GM18499 (cell line): ENCODE measurements around the gene ANKRD13B.
"Not testable (repeated sequence)": the region's sequence is repeated elsewhere in the genome, so short reads cannot be mapped to it uniquely, and the experiment has no call there.

Experiments
- ATAC-seq: cut with Tn5 transposase; IDR thresholded peaks from one replicate; pipeline ENCODE4 v1.9.1; 2021; ENCODE audit warnings: moderate number of reproducible peaks; ENCODE audit not compliant: insufficient read depth, unreplicated experiment

The ANKRD13B gene

GRCh38 chr17:29592850-29593551 is at the start of gene ANKRD13B:
Gene ANKRD13B, plus strand, starts transcription at chr17:29593132. Its CDS starts 490 bp downstream, at chr17:29593622.
- no peak for ATAC-seq

- no peak for ATAC-seq
These were observed 48.9 kb upstream of the ANKRD13B start for GRCh38 chr17:29544066-29544465.

DNA sequence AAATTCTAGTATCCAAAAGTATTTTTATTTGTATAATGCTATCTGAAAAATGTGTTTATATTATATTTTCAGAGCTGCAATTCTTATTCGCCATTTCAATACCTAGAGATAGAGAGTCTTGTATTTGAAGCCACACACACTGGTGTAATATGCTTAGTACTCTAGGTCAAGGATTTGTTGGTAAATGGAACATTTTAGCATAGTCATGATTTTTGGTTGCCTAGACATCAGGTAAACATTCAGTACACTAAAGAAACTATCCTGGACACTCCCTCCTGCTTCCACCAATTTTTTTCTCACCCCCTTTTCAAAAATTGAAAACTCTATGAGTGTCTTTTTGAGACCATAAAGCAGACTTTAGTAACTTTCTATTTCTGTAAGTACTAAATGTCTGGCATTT is 46.8 kb upstream of the ANKRD13B start:
- no peak for ATAC-seq

GRCh38 chr17:29546830-29547229 is 46.1 kb upstream of the ANKRD13B start:
- ATAC-seq = no peak

GRCh38 chr17:29549177-29549923 is 43.6 kb upstream of the ANKRD13B start:
- ATAC-seq = no peak

DNA sequence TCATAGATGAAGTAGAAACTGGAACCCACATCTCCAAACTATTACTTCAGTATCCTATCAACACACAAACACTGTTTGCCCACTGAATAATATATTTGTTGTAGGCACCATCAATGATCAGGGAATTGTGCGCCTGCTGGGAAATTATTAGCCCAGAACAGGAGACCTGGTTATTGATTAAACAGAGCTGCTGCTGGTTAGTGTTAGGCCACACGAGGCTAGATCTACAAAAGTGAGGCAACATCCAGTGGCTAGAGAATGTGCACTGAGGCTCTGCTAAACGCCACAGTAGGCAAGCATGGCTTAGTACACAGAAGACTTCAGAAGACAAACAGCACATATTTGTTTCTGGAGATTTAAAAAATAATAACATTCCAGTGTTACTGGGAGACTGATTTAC is 37.1 kb upstream of the ANKRD13B start:
- no peak for ATAC-seq

GRCh38 chr17:29557085-29557738 is 35.7 kb upstream of the ANKRD13B start:
- ATAC-seq = no peak

DNA sequence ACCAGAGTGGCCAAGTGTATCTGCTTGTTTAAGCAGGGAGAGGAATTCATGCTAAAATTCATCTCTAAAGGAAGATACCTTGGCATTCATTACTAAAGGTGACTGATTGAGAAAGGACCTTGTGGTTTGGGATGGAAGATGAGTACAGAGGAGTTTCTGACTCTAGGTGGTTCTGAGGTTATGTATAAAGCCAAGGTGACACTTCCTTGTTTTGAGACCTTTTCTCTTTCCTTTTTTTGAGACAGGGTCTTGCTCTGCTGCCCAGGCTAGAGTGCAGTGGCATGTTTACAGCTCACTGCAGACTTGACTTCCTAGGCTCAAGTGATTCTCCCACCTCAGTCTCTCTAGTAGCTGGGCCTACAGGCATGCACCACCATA is 35.2 kb upstream of the ANKRD13B start:
- no peak for ATAC-seq

DNA sequence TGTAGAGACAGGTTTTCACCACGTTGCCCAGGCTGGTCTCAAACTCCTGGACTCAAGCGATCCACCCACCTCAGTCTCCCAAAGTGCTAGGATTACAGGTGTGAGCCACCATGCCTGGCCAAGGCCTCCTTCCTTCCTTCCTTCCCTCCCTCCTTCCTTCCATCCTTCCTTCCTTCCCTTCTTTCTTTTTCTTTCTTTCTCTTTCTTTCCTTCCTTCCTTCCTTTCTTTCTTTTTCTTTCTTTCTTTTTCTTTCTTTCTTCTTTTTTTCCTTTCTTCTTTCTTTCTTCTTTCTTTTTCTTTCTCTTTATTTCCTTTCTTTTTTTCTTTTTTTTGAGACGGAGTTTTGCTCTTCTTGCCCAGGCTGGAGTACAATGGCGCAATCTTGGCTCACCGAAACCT is 34.8 kb upstream of the ANKRD13B start:
- not testable (repeated sequence) for ATAC-seq

DNA sequence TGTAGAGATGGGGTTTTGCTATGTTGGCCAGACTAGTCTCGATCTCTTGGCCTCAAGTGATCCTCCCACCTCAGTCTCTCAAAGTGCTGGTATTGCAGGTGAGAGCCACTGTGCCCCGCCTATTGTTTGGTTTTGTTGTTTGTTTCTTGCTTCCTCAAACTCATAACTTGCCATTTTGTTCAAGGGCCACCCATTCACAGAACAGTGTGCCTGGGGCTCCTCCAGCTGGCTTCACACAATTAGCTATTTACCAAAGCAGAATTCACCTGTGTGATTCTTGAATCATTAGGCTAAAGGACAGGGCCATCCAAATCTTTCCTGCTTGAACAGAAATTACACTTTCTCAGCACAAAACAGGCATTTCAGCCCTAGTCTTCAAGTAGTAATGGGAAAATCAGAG is 33.3 kb upstream of the ANKRD13B start:
- ATAC-seq = no peak

DNA sequence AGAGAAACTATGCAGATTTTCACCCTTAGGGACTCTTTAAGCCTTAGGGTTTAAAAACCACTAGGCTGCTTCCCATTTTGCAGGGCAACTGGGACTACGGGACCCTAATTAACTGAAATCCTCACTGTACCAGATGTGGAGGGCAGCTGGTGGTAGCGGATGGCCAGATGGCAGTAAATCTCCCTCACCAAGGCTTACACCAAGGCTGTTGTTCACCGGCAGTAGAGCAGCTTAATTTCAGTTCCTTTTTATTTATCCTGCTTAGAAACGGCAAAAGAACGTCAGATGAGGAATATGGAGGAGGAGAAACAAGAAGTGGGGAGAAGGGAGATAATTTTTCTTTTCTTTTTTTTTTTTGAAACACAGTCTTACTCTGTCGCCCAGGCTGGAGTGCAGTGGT is 32.6 kb upstream of the ANKRD13B start:
- ATAC-seq = no peak

DNA sequence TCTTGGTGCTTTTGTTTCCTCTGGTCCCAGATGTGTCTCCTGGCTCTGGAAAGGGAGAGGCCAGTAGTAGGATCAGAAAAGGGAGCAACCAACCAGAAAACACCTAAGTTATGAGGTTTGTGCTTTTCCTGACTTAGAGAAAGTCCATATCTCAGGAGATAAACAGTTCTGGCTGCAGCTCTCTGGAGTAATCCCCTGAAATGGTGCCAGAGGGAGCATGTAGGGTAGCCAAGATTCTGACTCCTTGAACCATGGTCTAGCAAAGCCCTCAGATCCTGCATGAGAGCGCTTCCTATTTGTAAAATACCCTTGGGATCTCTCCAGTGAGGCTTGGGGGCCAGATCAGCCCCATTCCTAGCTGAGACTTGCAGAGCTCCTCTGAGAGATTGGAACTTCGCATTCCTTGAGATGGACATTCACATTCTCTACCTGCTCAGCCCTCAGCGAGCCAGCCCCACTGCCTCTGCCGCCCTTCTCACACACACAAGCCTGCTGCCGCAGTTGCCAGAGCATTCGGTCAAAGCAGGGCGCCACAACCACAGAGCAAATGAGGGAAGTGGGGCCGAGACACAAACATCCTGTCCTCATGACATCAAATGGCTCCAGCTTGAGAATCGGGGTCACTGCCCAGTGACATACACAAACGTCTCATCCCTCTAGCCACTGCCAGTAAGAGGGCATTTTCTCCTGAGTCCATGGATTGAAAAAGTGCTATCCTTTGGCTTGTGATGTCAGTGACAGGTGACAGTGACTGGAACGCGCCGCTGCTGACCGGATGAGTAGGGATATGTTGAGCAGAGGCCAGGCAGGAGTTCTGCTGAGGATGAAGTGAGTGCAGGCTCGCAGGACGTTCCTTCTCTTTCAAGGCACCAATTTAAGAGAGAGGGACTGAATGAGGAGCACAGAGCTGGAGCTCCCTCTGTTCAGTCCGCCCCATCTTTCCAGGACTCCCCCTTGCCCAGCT is 31.1 kb upstream of the ANKRD13B start:
- no peak for ATAC-seq

GRCh38 chr17:29562615-29563014 is 30.3 kb upstream of the ANKRD13B start:
- no peak for ATAC-seq

DNA sequence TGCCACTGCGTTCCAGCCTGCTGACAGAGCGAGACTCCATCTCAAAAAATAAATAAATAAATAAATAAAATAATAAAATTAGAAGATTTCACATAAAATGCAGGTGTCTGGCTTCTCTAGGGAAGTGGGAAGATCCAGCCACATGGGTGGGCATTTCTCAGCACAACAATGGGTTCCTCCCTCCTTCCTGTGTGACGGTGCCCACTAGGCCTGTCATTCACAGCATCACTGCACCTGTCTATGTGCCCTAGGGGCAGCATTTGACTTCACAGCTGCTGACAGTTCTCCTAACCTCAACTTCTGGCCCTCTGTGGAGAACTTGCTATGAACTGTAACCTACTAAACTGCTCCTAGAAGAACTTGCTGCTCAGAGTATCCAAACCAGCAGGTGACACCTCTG is 29.1 kb upstream of the ANKRD13B start:
- ATAC-seq = no peak

DNA sequence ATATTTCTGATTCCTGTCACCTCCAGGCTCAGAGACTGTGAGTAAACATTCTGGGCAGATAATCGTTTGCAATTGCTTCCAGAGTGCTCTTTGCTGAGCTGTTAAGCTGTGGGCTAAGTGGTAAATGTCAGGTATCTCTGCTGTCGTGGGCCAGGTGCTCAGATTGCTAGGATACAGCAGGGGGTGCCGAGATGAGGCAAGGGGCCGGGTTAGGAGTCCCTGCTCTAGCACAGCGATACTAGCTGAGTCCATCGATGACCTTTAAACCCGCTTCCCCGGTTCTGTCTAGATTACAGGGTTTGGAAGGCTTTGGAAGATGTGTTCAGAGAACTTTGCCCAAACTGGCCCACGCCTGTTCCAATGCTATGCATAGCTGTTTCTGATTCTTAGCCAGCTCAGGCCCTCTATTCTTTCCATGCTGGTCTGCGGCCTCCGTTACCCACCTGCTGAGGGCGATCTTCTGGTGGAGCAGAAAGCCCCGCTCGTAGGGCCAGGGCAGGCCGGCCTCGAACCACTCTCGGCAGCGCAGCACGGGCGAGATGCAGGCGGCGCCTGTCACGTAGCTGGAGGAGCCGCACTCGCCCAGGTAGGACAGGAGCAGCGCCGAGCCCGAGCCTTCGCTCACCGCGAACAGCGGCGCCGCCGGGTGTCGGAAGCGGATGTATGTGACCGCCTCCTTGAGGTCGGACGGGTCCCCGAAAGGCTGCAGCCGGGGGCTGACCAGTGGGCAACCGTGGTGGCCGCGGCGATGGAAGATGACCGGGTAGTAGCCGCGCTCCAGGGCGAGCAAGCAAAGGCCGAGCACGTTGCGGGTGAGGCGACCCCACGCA is 27.1 kb upstream of the ANKRD13B start:
- ATAC-seq = no peak

GRCh38 chr17:29566473-29567303 is 26.2 kb upstream of the ANKRD13B start, which contains the start of gene ABHD15:
Gene ABHD15, minus strand, starts transcription at chr17:29567037. Its CDS starts 71 bp downstream, at chr17:29566966.
- no peak for ATAC-seq

DNA sequence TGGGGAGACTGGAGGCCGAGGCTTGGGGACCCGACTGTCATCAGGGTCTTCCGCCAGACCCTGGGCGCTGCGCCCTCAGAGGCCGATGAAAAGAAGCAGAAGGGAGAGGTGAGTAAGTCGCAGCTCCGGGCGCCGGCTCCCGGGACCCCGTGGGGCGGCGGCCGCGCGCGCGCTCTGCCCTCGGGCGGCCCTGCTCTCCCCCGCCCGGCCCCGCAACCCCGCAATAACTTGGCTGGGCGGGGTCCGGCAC is 25.7 kb upstream of the ANKRD13B start:
- no peak for ATAC-seq

DNA sequence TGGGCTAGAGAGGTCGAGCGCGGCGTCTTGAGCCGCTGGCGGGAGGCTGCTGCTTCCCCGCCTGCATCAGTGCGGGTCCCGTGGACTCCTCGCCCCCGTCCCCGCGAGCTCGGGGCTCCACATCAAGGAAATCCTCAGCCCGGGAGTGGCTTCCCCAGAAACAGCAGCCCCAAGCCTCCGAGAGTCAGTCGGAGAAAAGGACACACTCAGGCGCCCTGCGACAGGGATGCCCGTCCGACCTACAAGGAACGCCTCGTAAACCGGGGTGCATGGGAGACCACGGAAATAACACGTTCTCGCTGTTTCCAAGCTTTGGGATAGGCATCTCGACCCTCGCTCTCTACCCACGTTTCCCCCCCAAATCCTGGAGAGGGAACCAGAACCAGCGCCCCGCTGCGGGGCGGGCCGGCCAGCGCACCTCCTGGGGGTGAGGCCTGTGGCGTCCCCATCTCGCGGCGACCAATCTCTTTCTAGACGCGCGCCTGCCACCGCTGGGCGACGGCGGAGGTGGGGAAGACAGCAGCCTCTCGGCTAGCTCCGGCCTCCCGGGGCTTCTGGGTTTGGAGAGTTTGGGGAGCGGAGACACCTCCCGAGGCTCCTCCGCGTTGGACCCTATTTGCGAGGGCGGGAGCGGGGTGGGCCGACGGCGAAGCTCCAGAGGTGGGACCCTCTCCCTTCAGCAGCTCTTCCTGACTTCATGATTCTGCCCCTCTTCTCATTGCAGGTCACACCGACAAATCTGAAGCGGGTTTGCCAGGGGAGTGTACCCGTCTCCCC is 25.2 kb upstream of the ANKRD13B start:
- ATAC-seq = no peak
